GM19397 (cell line): ENCODE data around the gene LMTK2.

Experiments used
- ATAC-seq: cut with Tn5 transposase; IDR thresholded peaks from one replicate; pipeline ENCODE4 v1.9.1; 2021; ENCODE audit warnings: mild to moderate bottlenecking, moderate library complexity; ENCODE audit not compliant: unreplicated experiment

The LMTK2 gene

GRCh38 chr7:98174334-98175259, 67.9 kb downstream of the LMTK2 start:
- no peak for ATAC-seq

GRCh38 chr7:98175260-98175940, 68.7 kb downstream of the LMTK2 start:
- no peak for ATAC-seq

GRCh38 chr7:98177553-98177952, 70.9 kb downstream of the LMTK2 start:
- ATAC-seq: no peak

GRCh38 chr7:98178321-98178720, 71.7 kb downstream of the LMTK2 start:
- ATAC-seq: no peak

DNA sequence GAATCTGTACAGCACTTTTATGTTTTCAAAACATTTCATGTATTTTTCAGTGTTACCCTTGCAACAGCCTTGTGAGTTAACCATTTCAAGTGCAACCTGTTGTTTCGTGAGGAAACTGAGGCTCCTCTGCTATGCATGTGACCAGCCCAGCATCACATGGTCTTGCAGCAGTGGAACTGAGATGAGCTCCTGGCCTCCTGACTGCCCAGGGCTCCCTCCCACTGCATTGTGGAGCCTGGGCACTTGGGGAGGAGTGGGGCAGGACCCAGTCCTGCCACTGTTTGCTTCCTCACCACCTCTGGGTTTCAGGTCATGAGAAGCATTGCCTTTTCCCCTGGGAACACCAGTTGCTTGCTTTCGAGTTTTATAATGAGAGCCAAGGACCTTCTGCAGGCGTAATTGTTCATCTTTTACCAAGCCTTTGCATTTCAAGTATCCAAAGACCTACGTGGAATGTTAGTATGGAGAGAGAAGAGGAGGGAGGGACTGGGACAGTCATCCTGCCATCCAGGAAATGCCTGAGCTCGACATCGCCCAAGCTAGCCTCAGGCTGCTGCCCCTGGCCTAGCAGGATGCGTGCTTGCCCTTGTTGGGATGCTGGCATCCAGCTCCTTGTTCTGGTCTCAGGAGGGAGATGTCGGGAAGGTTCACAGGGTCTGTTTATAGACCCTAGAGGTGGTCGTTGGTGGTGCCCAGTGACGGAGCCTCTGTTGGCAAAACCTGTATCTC, 72.3 kb downstream of the LMTK2 start:
- no peak for ATAC-seq

DNA sequence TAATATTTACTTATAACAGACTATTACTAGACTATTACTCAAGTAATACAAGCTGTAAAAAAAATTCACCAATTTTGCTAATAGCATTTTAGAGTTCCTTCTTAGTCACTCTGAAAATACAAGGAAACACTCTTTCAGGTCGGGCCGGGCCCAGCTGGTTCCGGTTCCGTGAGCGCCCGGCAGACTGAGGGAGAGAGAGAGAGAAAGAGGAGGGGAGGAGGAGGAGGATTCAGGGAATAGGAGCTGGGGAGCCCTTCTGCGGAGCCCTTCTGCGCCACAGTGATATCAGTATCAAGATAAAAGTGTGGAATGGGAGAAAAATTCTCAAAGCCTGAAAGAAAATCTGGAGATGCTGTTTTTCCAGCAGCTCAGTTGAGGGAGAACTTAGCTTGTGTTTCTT, 74.1 kb downstream of the LMTK2 start:
- no peak for ATAC-seq

GRCh38 chr7:98185101-98185500, 78.4 kb downstream of the LMTK2 start:
- no peak for ATAC-seq

- ATAC-seq: no peak
These were observed 79.9 kb downstream of the LMTK2 start for GRCh38 chr7:98186452-98187137.

DNA sequence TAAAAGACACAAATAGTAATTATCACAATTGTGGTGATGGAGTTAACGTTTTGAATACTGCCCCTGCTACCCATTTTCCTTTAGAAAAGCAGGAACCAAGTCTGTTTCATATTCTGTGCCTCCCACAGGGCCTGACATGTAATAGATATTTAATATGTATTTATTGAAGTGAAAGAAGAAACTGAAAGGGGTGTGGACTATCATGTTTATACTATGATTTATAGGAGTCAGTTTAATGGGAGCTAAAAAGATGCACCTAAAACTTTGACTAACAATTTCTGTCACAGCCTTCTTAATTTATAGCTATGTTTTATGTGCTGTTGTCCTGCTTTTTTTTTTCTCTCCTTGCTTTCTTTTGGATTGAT, 80.5 kb downstream of the LMTK2 start:
- ATAC-seq: no peak

- ATAC-seq: no peak
These were observed 82.9 kb downstream of the LMTK2 start for GRCh38 chr7:98189559-98189958.

DNA sequence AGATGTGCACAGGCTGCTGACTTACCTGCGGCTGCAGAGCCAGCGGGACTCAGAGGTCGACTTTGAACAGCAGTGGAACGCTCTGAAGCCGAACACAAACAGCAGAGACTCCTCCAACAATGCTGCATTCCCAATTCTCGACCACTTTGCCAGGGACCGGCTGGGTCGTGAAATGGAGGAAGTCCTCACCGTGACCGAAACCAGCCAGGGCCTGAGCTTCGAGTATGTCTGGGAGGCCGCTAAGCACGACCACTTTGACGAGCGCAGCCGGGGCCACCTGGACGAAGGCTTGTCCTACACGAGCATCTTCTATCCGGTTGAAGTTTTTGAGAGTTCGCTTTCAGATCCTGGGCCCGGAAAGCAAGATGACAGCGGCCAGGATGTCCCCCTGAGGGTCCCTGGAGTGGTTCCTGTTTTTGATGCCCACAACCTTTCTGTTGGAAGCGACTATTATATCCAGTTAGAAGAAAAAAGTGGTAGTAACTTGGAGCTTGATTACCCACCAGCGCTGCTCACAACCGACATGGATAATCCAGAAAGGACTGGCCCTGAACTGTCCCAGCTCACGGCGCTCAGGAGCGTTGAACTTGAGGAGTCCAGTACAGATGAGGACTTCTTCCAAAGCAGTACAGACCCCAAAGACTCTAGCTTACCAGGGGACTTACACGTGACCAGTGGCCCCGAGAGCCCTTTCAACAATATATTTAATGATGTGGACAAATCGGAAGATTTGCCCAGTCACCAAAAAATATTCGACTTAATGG, 85.2 kb downstream of the LMTK2 start:
- ATAC-seq: no peak

DNA sequence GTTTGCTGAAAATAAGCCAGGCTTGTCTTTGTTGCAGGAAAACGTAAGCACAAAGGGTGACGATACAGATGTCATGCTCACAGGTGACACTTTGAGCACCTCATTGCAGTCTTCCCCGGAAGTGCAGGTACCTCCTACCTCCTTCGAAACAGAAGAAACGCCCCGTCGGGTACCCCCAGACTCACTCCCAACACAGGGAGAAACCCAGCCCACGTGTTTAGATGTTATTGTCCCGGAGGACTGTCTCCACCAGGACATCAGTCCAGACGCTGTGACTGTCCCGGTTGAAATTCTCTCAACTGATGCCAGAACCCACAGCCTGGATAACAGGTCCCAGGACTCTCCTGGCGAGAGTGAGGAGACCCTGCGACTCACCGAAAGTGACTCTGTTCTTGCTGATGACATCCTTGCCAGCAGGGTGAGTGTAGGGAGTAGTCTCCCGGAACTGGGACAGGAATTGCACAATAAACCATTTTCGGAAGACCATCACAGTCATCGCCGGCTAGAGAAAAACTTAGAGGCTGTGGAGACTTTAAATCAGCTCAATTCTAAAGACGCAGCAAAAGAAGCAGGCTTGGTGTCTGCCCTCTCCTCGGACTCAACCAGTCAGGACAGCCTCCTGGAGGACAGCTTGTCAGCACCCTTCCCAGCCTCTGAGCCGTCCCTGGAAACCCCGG, 86.3 kb downstream of the LMTK2 start:
- ATAC-seq: no peak

- no peak for ATAC-seq
These were observed 87.0 kb downstream of the LMTK2 start for GRCh38 chr7:98193474-98194180.

DNA sequence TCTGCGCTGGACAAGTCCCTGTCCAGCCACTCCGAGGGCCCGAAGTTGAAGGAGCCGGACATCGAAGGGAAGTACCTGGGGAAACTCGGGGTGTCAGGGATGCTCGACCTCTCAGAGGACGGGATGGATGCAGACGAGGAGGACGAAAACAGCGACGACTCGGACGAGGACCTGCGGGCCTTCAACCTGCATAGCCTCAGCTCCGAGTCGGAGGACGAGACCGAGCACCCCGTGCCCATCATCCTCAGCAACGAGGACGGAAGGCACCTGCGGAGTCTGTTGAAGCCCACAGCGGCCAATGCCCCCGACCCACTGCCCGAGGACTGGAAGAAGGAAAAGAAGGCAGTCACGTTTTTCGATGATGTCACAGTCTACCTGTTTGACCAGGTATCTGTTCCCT, 87.5 kb downstream of the LMTK2 start:
- no peak for ATAC-seq

GRCh38 chr7:98194672-98195457, 88.2 kb downstream of the LMTK2 start:
- ATAC-seq: no peak

DNA sequence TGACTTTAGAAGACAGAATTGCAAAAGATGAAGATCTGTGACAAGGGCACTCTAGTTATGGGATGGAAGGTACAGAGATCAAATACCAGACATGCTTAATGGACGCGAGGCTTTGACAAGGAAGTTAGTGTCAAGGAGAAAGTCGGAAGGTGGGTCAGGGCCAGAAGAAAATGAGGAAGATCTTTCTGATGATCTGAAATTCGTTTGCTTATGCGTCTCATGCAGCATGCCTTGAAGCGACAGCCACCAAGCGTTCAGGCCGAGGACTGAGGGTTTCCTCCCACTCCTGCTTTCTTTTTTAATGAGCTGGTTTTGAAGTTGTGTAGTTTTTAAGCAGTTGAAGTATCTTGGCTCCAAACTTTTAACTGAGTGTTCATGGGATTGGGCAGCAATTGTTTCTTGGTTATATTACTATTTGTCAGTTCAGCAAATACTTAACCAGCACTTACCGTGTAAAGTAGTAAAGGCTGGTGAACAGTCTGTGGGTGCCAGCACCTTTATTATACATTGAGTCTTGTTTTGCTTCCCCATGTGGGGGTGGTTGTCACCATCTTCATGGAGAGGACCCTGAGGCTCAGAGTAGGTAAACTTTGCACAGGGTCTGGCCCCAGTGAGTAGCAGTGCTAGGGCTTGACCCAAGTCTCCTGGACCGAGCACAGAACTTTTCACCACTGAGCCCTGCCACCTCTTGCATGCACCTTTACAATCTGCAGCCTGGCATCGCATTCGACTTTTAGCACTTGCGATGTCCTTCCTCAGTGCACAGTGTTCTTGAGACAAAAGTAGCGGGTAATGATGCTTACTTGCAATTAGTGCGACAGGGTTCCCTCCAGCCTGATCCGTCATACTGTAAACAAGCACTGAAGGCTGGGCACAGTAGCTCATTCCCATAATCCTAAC, 90.3 kb downstream of the LMTK2 start:
- no peak for ATAC-seq

DNA sequence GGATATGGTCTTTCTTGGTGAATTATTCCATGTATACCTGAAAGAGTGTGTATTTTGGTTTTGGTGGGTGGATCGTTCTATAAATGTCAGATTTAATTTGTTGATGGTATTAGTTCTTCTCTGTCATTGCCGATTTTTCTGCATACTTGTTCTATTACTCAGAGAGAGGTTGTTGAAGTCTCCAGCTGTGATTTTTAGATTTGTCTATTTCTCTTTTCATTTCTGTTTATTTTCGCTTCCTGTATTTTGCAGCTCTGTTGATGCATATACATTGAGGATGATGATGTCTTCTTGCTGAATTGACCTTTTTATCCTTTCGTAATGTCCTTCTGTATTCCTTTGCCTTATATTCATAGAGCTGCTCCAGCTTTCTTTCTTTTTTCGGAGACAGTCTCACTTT, 92.5 kb downstream of the LMTK2 start:
- ATAC-seq: no peak
